GM19397 (cell line): ENCODE measurements around the gene FOXP2.

Experiments used
- ATAC-seq: cut with Tn5 transposase; IDR thresholded peaks from one replicate; pipeline ENCODE4 v1.9.1; 2021; ENCODE audit warnings: mild to moderate bottlenecking, moderate library complexity; ENCODE audit not compliant: unreplicated experiment

Gene FOXP2

GRCh38 chr7:114708646-114709045 is 294.0 kb downstream of the FOXP2 start:
- no peak for ATAC-seq

DNA sequence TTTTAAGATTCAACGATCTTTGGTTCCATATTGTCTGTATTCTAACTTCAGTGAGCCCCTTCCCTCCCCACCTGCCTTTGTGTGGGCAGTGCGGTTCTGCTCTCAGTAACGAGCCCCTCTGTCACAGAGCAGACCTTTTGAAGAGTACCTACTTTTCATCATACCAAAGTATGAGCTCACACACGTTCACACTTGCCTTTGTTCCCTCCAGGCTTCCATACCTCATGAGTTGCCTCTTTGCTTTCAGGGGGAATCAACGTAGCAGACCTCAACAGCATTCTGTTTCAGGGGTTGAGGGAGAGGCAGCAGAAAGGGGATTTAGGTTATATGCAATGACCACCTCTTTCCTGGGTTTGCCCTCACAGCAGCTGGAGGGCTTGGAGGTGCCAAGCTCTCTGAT is 295.9 kb downstream of the FOXP2 start:
- no peak for ATAC-seq

GRCh38 chr7:114711241-114711640 is 296.6 kb downstream of the FOXP2 start:
- ATAC-seq: no peak

DNA sequence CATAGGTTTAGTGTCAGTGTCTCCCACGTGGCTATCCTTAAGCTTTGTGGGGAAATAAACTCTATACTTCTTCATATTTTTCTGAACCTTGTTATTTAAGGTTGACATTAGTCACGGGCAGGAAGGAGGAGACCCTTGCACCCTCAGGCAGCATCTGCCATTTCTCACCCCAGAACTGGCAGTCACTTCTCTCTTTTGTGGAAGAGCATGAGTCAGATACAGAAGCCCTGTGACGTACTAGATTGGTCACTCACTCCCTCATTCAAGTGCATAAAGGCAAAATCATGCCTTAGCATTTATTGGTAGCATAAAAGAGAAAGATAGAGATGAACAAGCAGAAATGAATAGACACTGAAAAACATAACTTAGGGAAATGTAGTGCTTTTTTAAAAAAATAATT is 301.3 kb downstream of the FOXP2 start:
- no peak for ATAC-seq

- ATAC-seq: no peak
These were observed 304.2 kb downstream of the FOXP2 start for GRCh38 chr7:114718861-114719260.

- ATAC-seq: no peak
These were observed 306.1 kb downstream of the FOXP2 start for GRCh38 chr7:114720725-114721124.

DNA sequence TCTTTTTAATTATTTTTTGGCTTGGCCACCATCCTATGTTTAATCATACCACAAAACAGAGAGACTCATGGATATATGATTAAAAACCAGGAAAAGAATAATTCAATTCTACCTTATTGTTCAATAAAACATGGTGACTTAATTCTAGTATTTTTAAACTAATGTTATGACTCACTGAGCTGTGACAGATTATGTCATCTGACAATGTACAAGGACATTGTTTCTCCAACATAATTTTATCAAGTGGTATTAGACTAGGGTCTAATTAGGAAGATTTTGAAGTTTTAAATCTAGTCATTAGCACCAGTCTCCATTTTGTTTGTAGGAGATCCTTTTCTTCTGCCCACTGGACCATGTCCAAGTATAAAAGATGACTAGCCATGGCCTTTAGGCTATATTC is 307.9 kb downstream of the FOXP2 start:
- ATAC-seq: no peak

DNA sequence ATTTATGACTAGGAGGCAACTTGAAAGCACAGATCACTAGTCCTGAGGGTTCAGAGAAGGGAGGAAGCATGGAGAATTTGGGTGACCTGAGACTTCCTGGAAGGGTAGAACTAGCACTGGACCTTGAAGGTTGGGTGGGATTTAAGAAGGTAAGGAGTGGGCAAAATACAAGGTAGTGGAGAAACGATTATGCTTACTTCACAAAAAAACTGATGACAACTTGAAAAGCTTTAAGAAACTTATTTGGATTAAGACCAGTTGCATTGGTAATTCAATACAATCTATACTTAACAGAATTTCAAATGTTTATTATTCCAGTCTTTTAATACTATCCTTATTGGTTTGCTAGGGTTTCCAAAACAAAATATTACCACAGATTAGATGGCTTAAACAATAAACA is 308.7 kb downstream of the FOXP2 start:
- no peak for ATAC-seq

GRCh38 chr7:114740095-114740494 is 325.5 kb downstream of the FOXP2 start:
- no peak for ATAC-seq

GRCh38 chr7:114740941-114741340 is 326.3 kb downstream of the FOXP2 start:
- no peak for ATAC-seq

GRCh38 chr7:114741911-114742310 is 327.3 kb downstream of the FOXP2 start:
- no peak for ATAC-seq
